Stomach (tissue), 9 donors: ENCODE data around the gene TECPR1. TPM values are rescaled to one million over a fixed set of nuclear protein-coding genes. Genes with fewer than 3 reads are reported as not detected.
A peak's percentile ranks its signal among the peaks of the same experiment; 100 is the strongest.

Experiments
- DNase-seq, 2 donors: peaks; one replicate each; pipeline versions ENCODE4 v3.0.0 to v3.0.0-alpha.2; 2013 to 2019
- H3K27ac ChIP-seq, 5 donors: fragments of 200-600 bp in 4 of 5; sonication (generic) in 4 of 5; one replicate each; pipeline ENCODE4 v1.5.1; 2013 to 2019; ENCODE audit warnings: mild to moderate bottlenecking in 1 of 5, moderate library complexity in 1 of 5
- H3K27me3 ChIP-seq, 3 donors: fragments of 200-600 bp; sonication (generic); one replicate each; pipeline ENCODE4 v1.5.1; 2017 to 2019; ENCODE audit warnings: mixed run types in 1 of 3
- H3K36me3 ChIP-seq, 4 donors: fragments of 200-600 bp; sonication (generic); 1 replicate in 3 of 4; 2 replicates in 1 of 4; pipeline ENCODE4 v1.5.1; 2016 to 2019
- H3K4me1 ChIP-seq, 4 donors: fragments of 200-600 bp; sonication (generic); one replicate each; pipeline ENCODE4 v1.5.1; 2016 to 2019
- H3K4me3 ChIP-seq, 4 donors: fragments of 200-600 bp; sonication (generic) in 3 of 4; one replicate each; pipeline ENCODE4 v1.5.1; 2016 to 2019; ENCODE audit warnings: mild to moderate bottlenecking in 1 of 4
- H3K9me3 ChIP-seq, 4 donors: fragments of 200-600 bp; sonication (generic); one replicate each; pipeline ENCODE4 v1.5.1; 2016 to 2019
- CTCF ChIP-seq, 7 experiments: fragments of 450-650 bp in 4 of 7; fragments of 200-600 bp in 3 of 7; sonication (generic) in 3 of 7; IDR thresholded peaks; one replicate each; pipeline ENCODE4 v1.5.1; 2016 to 2019; ENCODE audit warnings: antibody characterized with exemption in 7 of 7, control low read depth in 2 of 7, mild to moderate bottlenecking in 1 of 7
- EP300 ChIP-seq: sonication (generic); formaldehyde crosslinking; IDR thresholded peaks from one replicate; pipeline ENCODE4 v1.6.1; 2017; ENCODE audit warnings: antibody characterized with exemption
- POLR2A ChIP-seq, 4 donors: fragments of 450-650 bp; IDR thresholded peaks; one replicate each; pipeline ENCODE4 v1.6.1; 2016; ENCODE audit warnings: antibody characterized with exemption in 4 of 4, control low read depth in 2 of 4, mild to moderate bottlenecking in 1 of 4, moderate library complexity in 1 of 4
- POLR2AphosphoS5 ChIP-seq, 3 donors: sonication (generic); formaldehyde crosslinking; IDR thresholded peaks; one replicate each; pipeline ENCODE4 v1.6.1; 2016; ENCODE audit warnings: antibody characterized with exemption in 3 of 3
- WGBS, 5 donors: extraction: QIAGEN DNeasy Blood & Tissue Kit in 3 of 5; methylation state at CpG; one replicate each; pipeline versions ENCODE4 v1.1.5 to v1.1.7; 2013 to 2018; 5-methylcytosine and 5-hydroxymethylcytosine counted together
- intact Hi-C: fragments of 100-400 bp; cut with DNase I; formaldehyde crosslinking; loops from one replicate; pipeline ENCODE4 v1.15.1; 2023; ENCODE audit warnings: low total_unique reads
- polyA plus RNA-seq, 3 donors: library from polyadenylated mRNA; stranded (reverse); fragments of 200-250 nt; gene quantifications; one replicate each; pipeline ENCODE4 v1.2.3, GENCODE V29; 2013
- total RNA-seq, 5 donors: library from RNA; depleted of rRNA; stranded (reverse); fragments of >200 nt; gene quantifications; one replicate each; pipeline versions ENCODE4 v1.1.0 to v1.2.3, GENCODE V29; 2014 to 2016
- donor health status: healthy with polysubstance abuse.
- donor health status: Bipolar disorder and iron deficiency.
- donor health status: healthy.

TECPR1 gene
- total and polyA plus RNA-seq, 8 donors: 8.8 to 70.7 (median 28.8) TPM

- intact Hi-C loops: no loop called here
- Histone ChIP-seq H3K27ac (peak overlapping the region in 2 of 5 donors; percentile 2 to 48), H3K4me3 (no peak overlapping the region), H3K27me3 (no peaks in the 10 kb centered on the region), H3K9me3 (no peaks in the 10 kb centered on the region), H3K4me1 (peaks cover 0 to 16% (median 2%) of the 10 kb centered on the region in 4 donors), H3K36me3 (peaks cover 12 to 60% (median 39%) of the 10 kb centered on the region in 4 donors)
- WGBS, 5 donors: 66 to 83% (median 74%) methylated on average over 9 of the region's 9 CpGs
- TF ChIP-seq POLR2AphosphoS5 (IDR thresholded peaks at IDR 0.05) (no peak), EP300 (no peak), POLR2A (IDR thresholded peaks at IDR 0.05) (no peak), CTCF (IDR thresholded peaks at IDR 0.05) (no peak)
- DNase-seq: no peak
Measured at GRCh38 chr7:98186452-98187137, 65.4 kb downstream of the TECPR1 start.

GRCh38 chr7:98185101-98185500 lies 66.9 kb downstream of the TECPR1 start:
- no peak for DNase-seq
- no peak for TF ChIP-seq POLR2AphosphoS5 (IDR thresholded peaks at IDR 0.05)
- H3K36me3 ChIP-seq: peaks cover 6 to 45% (median 24%) of the 10 kb centered on the region in 4 donors
- peaks cover 0 to 16% (median 2%) of the 10 kb centered on the region in 4 donors for H3K4me1 ChIP-seq
- no peaks in the 10 kb centered on the region for H3K9me3 ChIP-seq
- H3K27me3 ChIP-seq: no peaks in the 10 kb centered on the region
- WGBS, 5 donors: 83 to 89% (median 85%) methylated on average over 7 of the region's 7 CpGs
- intact Hi-C loops: no loop called here
- no peak overlapping the region for H3K4me3 ChIP-seq
- H3K27ac ChIP-seq: no peak overlapping the region

GRCh38 chr7:98180751-98181150 lies 71.3 kb downstream of the TECPR1 start:
- Histone ChIP-seq H3K36me3 (peaks cover 0 to 16% (median 10%) of the 10 kb centered on the region in 4 donors), H3K4me1 (peaks cover 7 to 25% (median 15%) of the 10 kb centered on the region in 4 donors), H3K27ac (peak overlapping the region in 2 of 5 donors; percentile 24 to 52), H3K9me3 (no peaks in the 10 kb centered on the region), H3K4me3 (no peak overlapping the region), H3K27me3 (no peaks in the 10 kb centered on the region)
- intact Hi-C loops: no loop called here
- TF ChIP-seq POLR2AphosphoS5 (IDR thresholded peaks at IDR 0.05): no peak
- no peak for DNase-seq
- WGBS, 5 donors: 57 to 80% (median 63%) methylated on average over 8 of the region's 8 CpGs

- H3K9me3 ChIP-seq: no peaks in the 10 kb centered on the region
- TF ChIP-seq EP300: no peak
- TF ChIP-seq CTCF (IDR thresholded peaks at IDR 0.05): no peak
- TF ChIP-seq POLR2AphosphoS5 (IDR thresholded peaks at IDR 0.05): no peak
- H3K27ac ChIP-seq: peak overlapping the region; percentile 71 to 80 (median 73)
- WGBS, 5 donors: 69 to 90% (median 80%) methylated on average over 10 of the region's 10 CpGs
- intact Hi-C loops: no loop called here
- H3K36me3 ChIP-seq: peaks cover 2 to 33% (median 25%) of the 10 kb centered on the region in 4 donors
- no peak overlapping the region for H3K4me3 ChIP-seq
- no peak for DNase-seq
- H3K4me1 ChIP-seq: peaks cover 15 to 37% (median 18%) of the 10 kb centered on the region in 4 donors
- H3K27me3 ChIP-seq: no peaks in the 10 kb centered on the region
Measured at GRCh38 chr7:98178762-98179490, 73.1 kb downstream of the TECPR1 start.

DNA sequence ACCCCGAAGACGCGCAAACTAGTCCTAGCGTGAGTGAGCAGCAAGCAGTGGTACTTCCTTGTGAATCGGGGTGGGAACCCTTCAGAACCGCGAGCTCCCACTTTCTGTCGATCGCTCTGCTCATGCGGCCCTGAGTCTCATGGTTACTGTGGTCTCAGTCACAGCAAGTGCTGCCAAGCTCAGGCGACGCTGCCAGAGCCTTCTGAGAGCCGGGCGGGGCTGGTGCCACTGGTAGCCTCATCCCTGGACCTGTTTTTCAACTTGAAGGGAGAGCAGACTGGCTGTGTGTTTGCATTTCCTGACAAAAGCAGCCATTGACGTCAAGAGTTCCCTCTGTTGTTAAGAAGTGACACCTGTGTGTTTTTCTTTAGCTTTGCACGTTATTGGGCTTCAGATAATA lies 73.7 kb downstream of the TECPR1 start:
- peak; percentile 91 to 93 for DNase-seq
- intact Hi-C loops: no loop called here

More for the DNA sequence above, 73.7 kb downstream of the TECPR1 start:
- WGBS, 5 donors: 37 to 51% (median 50%) methylated on average over 16 of the region's 16 CpGs
- Histone ChIP-seq H3K27ac (peak overlapping the region; percentile 43 to 80 (median 72)), H3K27me3 (no peaks in the 10 kb centered on the region), H3K36me3 (peaks cover 2 to 33% (median 25%) of the 10 kb centered on the region in 4 donors), H3K9me3 (no peaks in the 10 kb centered on the region), H3K4me1 (peaks cover 15 to 43% (median 23%) of the 10 kb centered on the region in 4 donors), H3K4me3 (no peak overlapping the region)
- TF ChIP-seq POLR2AphosphoS5 (IDR thresholded peaks at IDR 0.05): peak in 2 of 3 donors; percentile 42 to 74
- TF ChIP-seq CTCF (IDR thresholded peaks at IDR 0.05): no peak
